Stomach (tissue), 4 donors: Measurements from ENCODE around the gene NEURL1B.

ENCODE experiments used
- CTCF ChIP-seq, 7 experiments: fragments of 450-650 bp in 4 of 7; fragments of 200-600 bp in 3 of 7; sonication (generic) in 3 of 7; IDR thresholded peaks; one replicate each; pipeline ENCODE4 v1.5.1; 2016 to 2019; ENCODE audit warnings: antibody characterized with exemption in 7 of 7, control low read depth in 2 of 7, mild to moderate bottlenecking in 1 of 7
- POLR2A ChIP-seq, 4 donors: fragments of 450-650 bp; IDR thresholded peaks; one replicate each; pipeline ENCODE4 v1.6.1; 2016; ENCODE audit warnings: antibody characterized with exemption in 4 of 4, control low read depth in 2 of 4, mild to moderate bottlenecking in 1 of 4, moderate library complexity in 1 of 4
- POLR2AphosphoS5 ChIP-seq, 3 donors: sonication (generic); formaldehyde crosslinking; IDR thresholded peaks; one replicate each; pipeline ENCODE4 v1.6.1; 2016; ENCODE audit warnings: antibody characterized with exemption in 3 of 3

DNA sequence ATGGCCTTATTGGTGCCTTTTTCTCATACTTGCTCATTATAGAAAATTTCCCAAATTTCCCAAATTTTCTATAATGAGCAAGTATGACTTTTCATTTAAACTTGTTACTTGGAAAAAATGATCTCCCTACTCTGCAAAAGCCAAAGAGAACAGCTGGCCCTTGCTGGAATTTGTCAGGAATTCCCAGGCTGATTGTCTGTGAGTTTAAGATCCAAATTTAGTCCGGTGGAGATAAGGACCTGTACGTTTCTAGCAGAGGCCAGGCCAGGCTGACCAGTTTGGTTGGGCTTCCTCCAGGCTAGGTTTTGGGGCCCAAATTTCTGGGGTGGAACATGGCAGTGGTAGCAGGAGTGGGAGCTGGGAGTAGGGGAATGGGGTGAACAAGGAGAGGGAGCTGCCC lies 51.9 kb downstream of the NEURL1B start:
- TF ChIP-seq CTCF (IDR thresholded peaks at IDR 0.05) (no peak), POLR2A (IDR thresholded peaks at IDR 0.05) (no peak), POLR2AphosphoS5 (IDR thresholded peaks at IDR 0.05) (no peak)
